HL-60 (cell line): ENCODE data around the gene SEC14L1.

Experiments used
- DNase-seq, 2 experiments: peaks; one replicate each; pipeline ENCODE4 v3.0.0-alpha.2; 2010 to 2020; ENCODE audit warnings: low read depth in 1 of 2, low spot score in 1 of 2
- H3K27ac ChIP-seq: fragments of 250-450 bp; sonication (Bioruptor Pico); replicated peaks from 2 replicates; pipeline ENCODE4 v1.5.1; 2020; ENCODE audit warnings: mild to moderate bottlenecking, moderate library complexity
- H3K27me3 ChIP-seq: fragments of 250-450 bp; sonication (Bioruptor Pico); 2 replicates; pipeline ENCODE4 v1.5.1; 2021; ENCODE audit warnings: mild to moderate bottlenecking, moderate library complexity; ENCODE audit not compliant: insufficient read depth, poor library complexity, severe bottlenecking
- H3K4me3 ChIP-seq: replicated peaks from 2 replicates; pipeline ENCODE4 v1.5.1; 2011; ENCODE audit warnings: mild to moderate bottlenecking, control low read depth, low read length; ENCODE audit not compliant: insufficient read depth
- CTCF ChIP-seq: IDR thresholded peaks from one replicate; pipeline ENCODE4 v1.5.1; 2011; ENCODE audit warnings: low read length, control low read depth, inconsistent platforms; ENCODE audit not compliant: insufficient read depth
- GABPA ChIP-seq: IDR thresholded peaks from 2 replicates; pipeline ENCODE4 v1.6.1; 2012; ENCODE audit warnings: low read depth
- POLR2AphosphoS5 ChIP-seq: IDR thresholded peaks from 2 replicates; pipeline ENCODE4 v1.6.1; 2012; ENCODE audit warnings: low read depth
- REST ChIP-seq: IDR thresholded peaks from 2 replicates; pipeline ENCODE4 v1.6.1; 2012; ENCODE audit warnings: low read depth; ENCODE audit not compliant: insufficient replicate concordance
- SPI1 ChIP-seq: IDR thresholded peaks from 2 replicates; pipeline ENCODE4 v1.6.1; 2012; ENCODE audit warnings: low read depth, mild to moderate bottlenecking, borderline replicate concordance

Gene SEC14L1

GRCh38 chr17:77145224-77145611 lies 4.4 kb downstream of the SEC14L1 start:
- H3K27me3 ChIP-seq, result no peaks in the 10 kb centered on the region
- DNase-seq, result no peak
- H3K4me3 ChIP-seq, result no peak overlapping the region
- no peak overlapping the region for H3K27ac ChIP-seq
- no peak for TF ChIP-seq SPI1
- no peak for TF ChIP-seq GABPA
- no peak for TF ChIP-seq REST
- no peak for TF ChIP-seq CTCF
- TF ChIP-seq POLR2AphosphoS5, result no peak

- Histone ChIP-seq H3K27ac (peak overlapping the region; percentile 65), H3K4me3 (no peak overlapping the region), H3K27me3 (no peaks in the 10 kb centered on the region)
- TF ChIP-seq GABPA (no peak), CTCF (no peak), POLR2AphosphoS5 (no peak), REST (no peak), SPI1 (no peak)
- DNase-seq, result no peak
These were observed 5.0 kb downstream of the SEC14L1 start for GRCh38 chr17:77145612-77146245.

GRCh38 chr17:77146246-77146632 lies 5.5 kb downstream of the SEC14L1 start:
- no peak for DNase-seq
- Histone ChIP-seq H3K4me3 (no peak overlapping the region), H3K27ac (peak overlapping the region; percentile 65), H3K27me3 (no peaks in the 10 kb centered on the region)
- TF ChIP-seq CTCF (no peak), SPI1 (peak; percentile 84; the same call in 1 of the 2 replicates), GABPA (no peak)

GRCh38 chr17:77146882-77147281 lies 6.1 kb downstream of the SEC14L1 start:
- Histone ChIP-seq H3K27ac (peak overlapping the region; percentile 65; the same call in 1 of the 2 replicates), H3K27me3 (no peaks in the 10 kb centered on the region), H3K4me3 (no peak overlapping the region)
- DNase-seq, result no peak
- TF ChIP-seq CTCF, result no peak
- no peak for TF ChIP-seq SPI1
- no peak for TF ChIP-seq GABPA
- no peak for TF ChIP-seq POLR2AphosphoS5
- TF ChIP-seq REST, result no peak
